Measurements from ENCODE around the gene PSME4. TPM values are rescaled to one million over a fixed set of nuclear protein-coding genes. Genes with fewer than 3 reads are reported as not detected.

The PSME4 gene, protein sequence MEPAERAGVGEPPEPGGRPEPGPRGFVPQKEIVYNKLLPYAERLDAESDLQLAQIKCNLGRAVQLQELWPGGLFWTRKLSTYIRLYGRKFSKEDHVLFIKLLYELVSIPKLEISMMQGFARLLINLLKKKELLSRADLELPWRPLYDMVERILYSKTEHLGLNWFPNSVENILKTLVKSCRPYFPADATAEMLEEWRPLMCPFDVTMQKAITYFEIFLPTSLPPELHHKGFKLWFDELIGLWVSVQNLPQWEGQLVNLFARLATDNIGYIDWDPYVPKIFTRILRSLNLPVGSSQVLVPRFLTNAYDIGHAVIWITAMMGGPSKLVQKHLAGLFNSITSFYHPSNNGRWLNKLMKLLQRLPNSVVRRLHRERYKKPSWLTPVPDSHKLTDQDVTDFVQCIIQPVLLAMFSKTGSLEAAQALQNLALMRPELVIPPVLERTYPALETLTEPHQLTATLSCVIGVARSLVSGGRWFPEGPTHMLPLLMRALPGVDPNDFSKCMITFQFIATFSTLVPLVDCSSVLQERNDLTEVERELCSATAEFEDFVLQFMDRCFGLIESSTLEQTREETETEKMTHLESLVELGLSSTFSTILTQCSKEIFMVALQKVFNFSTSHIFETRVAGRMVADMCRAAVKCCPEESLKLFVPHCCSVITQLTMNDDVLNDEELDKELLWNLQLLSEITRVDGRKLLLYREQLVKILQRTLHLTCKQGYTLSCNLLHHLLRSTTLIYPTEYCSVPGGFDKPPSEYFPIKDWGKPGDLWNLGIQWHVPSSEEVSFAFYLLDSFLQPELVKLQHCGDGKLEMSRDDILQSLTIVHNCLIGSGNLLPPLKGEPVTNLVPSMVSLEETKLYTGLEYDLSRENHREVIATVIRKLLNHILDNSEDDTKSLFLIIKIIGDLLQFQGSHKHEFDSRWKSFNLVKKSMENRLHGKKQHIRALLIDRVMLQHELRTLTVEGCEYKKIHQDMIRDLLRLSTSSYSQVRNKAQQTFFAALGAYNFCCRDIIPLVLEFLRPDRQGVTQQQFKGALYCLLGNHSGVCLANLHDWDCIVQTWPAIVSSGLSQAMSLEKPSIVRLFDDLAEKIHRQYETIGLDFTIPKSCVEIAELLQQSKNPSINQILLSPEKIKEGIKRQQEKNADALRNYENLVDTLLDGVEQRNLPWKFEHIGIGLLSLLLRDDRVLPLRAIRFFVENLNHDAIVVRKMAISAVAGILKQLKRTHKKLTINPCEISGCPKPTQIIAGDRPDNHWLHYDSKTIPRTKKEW (N-terminal part only)
- 44.4 to 48.6 TPM (median 46.5 TPM) in 5 replicates for total RNA-seq (2022; extraction: Qiagen RNA extraction)

DNA sequence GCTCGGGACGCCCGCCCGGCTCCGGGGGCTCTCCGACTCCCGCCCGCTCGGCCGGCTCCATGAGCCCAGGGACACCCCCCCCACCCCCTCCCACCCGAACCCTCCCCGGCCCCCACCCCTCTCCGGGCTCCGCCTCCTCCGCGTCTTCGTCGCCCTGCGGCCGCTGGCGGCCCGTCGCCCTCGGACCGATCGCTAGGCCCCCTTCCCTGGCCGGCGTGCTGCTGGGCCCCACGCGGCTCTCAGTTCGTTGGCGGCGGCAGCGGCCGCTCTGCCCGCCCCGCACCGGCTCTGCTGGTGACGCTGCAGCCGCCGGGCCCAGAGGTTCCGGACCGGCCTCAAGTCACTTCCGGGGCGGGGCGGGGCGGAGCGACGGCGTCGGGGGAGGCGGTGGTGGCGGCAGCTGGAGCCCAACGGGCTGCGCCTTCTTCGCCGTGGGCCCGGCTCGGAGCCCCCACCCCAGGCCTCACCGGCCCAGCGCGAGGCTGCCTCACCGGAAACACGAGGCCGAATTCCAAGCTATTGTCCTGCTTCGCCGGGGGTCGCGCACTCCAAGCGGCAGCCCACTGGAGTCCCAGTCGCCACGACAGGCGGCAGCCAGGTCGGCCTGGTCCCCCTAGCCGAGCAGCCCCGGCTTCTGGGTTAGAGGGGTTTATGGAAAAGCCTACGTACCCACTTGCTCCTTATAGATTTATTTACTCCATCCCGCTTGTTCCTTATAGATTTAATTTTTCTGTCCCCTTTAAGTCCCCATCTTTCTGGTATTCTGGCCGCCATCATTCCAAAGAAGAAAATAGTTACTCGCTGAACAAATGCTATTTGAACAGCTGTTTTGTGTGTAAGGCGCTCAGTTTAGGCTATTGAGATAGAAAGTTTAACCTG is at the start of gene PSME4:
PSME4 (minus strand) TSS at position 270 of the 879 bp plus-strand sequence; CDS start at position 61, 209 bp downstream.

DNA sequence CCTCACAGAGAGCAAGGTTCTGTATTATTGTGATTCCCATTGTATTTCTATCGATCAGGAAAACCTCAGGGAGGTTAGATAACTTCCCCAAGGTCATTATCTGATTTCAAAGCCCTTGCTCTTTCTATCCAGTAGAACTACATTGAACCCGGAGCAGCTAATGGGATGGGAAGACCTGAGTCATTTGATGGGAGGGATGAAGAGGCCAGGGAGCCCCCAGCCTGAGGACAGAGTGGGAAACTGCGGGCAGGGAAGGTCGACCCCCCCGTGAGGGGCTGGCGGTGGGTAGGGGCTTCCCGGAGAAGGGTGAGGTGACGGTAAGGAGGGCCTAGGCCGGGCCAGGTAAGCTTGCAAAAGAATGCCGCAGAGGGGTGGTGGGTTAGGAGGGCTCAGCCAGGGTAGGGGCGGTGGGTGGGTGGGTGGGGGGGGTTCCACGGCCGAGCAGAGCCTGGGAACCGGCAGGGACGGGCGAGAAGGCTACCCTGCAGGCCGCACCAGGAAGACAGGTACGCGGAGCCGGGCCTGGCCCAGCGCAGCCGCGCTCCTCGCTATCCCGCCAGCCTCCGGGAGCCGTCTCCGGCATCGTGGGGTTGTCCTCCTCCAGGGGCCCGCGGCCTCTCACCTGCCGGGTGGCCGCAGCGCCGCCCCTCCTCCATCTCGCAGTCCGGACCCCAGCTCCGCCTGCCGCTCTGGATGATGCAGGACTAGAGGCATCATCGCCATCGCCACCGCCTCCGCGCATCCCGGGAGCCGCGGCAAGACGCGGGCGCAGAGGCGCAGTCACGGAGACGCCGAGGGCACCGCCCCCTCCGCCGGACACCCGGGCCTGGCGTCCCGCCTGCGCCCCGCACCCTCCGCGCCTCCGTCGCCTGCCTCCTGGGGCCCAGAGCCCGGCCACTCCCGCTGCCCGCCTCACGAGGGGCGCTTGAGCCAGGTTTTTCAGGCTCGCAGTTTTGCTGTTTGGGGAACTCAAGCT is 111.3 kb downstream of the PSME4 start, which contains the start of gene GPR75:
GPR75 (minus strand) TSS at position 762 of the 976 bp plus-strand sequence. CDS start 5,211 bp downstream, outside the sequence.

Other genes starting within 250 kb of the PSME4 start
- gene CHAC2, start 203.2 kb downstream of the PSME4 start, total RNA-seq (2022; extraction: Qiagen RNA extraction) = 10.7 to 14.3 TPM (median 13.2 TPM) in 5 replicates
- 8.4 to 12.7 TPM (median 12.2 TPM) in 5 replicates for gene ASB3, start 184.0 kb downstream of the PSME4 start, total RNA-seq (2022; extraction: Qiagen RNA extraction)
- gene ERLEC1, start 183.9 kb downstream of the PSME4 start, total RNA-seq (2022; extraction: Qiagen RNA extraction) = 49.4 to 60.0 TPM (median 58.8 TPM) in 5 replicates
- 1.4 to 2.2 TPM (median 1.6 TPM) in 5 replicates for gene GPR75, start 111.0 kb downstream of the PSME4 start, total RNA-seq (2022; extraction: Qiagen RNA extraction)
- 7.5 to 8.5 TPM (median 7.9 TPM) in 5 replicates for gene ACYP2, start 144.6 kb upstream of the PSME4 start, total RNA-seq (2022; extraction: Qiagen RNA extraction)

All from A549 treated with Mapracorat at 1 μM for 4 hours (cell line).